ENCODE results near the gene STIM1. TPM values are rescaled to one million over a fixed set of nuclear protein-coding genes. Genes with fewer than 3 reads are reported as not detected.

The STIM1 gene
- total RNA-seq, 1 donor = 57.9 TPM

GRCh38 chr11:3823303-3823702 is 32.2 kb upstream of the STIM1 start:
- Histone ChIP-seq H4K20me1 (ENCODE audit: insufficient read depth, low read length) (peaks cover 11% of the 10 kb centered on the region), H3K27me3 (ENCODE audit: insufficient read depth, low read length) (no peaks in the 10 kb centered on the region), H3K4me1 (ENCODE audit: insufficient read depth, low read length) (peaks cover 7% of the 10 kb centered on the region), H3K4me2 (ENCODE audit: insufficient read depth, low read length) (no peak overlapping the region), H3K79me2 (ENCODE audit: insufficient read depth, low read length) (peaks cover 9% of the 10 kb centered on the region), H3K4me3 (ENCODE audit: insufficient read depth, low read length) (no peak overlapping the region), H3K9me3 (ENCODE audit: low read depth, low read length) (no peaks in the 10 kb centered on the region), H2AFZ (ENCODE audit: low read length) (no peak overlapping the region), H3K27ac (ENCODE audit: low read depth, low read length) (no peak overlapping the region), H3K36me3 (ENCODE audit: insufficient read depth, low read length) (peaks cover 26% of the 10 kb centered on the region)
- TF ChIP-seq, protein P1, sequence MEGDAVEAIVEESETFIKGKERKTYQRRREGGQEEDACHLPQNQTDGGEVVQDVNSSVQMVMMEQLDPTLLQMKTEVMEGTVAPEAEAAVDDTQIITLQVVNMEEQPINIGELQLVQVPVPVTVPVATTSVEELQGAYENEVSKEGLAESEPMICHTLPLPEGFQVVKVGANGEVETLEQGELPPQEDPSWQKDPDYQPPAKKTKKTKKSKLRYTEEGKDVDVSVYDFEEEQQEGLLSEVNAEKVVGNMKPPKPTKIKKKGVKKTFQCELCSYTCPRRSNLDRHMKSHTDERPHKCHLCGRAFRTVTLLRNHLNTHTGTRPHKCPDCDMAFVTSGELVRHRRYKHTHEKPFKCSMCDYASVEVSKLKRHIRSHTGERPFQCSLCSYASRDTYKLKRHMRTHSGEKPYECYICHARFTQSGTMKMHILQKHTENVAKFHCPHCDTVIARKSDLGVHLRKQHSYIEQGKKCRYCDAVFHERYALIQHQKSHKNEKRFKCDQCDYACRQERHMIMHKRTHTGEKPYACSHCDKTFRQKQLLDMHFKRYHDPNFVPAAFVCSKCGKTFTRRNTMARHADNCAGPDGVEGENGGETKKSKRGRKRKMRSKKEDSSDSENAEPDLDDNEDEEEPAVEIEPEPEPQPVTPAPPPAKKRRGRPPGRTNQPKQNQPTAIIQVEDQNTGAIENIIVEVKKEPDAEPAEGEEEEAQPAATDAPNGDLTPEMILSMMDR (IDR thresholded peaks at IDR 0.05; ENCODE audit: extremely low read depth, low read depth, low read length) = no peak
- DNase-seq (ENCODE audit: insufficient read length, low spot score, missing footprints) = peak; percentile 94

GRCh38 chr11:3823762-3824506 is 31.5 kb upstream of the STIM1 start:
- DNase-seq (ENCODE audit: insufficient read length, low spot score, missing footprints) = peak; percentile 66
- TF ChIP-seq, protein P1 (IDR thresholded peaks at IDR 0.05; ENCODE audit: extremely low read depth, low read depth, low read length) = no peak
- no peak overlapping the region for H2AFZ ChIP-seq (ENCODE audit: low read length)
- no peak overlapping the region for H3K4me2 ChIP-seq (ENCODE audit: insufficient read depth, low read length)
- no peaks in the 10 kb centered on the region for H3K27me3 ChIP-seq (ENCODE audit: insufficient read depth, low read length)
- peaks cover 12% of the 10 kb centered on the region for H4K20me1 ChIP-seq (ENCODE audit: insufficient read depth, low read length)
- H3K79me2 ChIP-seq (ENCODE audit: insufficient read depth, low read length) = peaks cover 13% of the 10 kb centered on the region
- H3K27ac ChIP-seq (ENCODE audit: low read depth, low read length) = no peak overlapping the region
- H3K36me3 ChIP-seq (ENCODE audit: insufficient read depth, low read length) = peaks cover 26% of the 10 kb centered on the region
- H3K4me3 ChIP-seq (ENCODE audit: insufficient read depth, low read length) = no peak overlapping the region
- H3K4me1 ChIP-seq (ENCODE audit: insufficient read depth, low read length) = peaks cover 7% of the 10 kb centered on the region
- no peaks in the 10 kb centered on the region for H3K9me3 ChIP-seq (ENCODE audit: low read depth, low read length)

DNA sequence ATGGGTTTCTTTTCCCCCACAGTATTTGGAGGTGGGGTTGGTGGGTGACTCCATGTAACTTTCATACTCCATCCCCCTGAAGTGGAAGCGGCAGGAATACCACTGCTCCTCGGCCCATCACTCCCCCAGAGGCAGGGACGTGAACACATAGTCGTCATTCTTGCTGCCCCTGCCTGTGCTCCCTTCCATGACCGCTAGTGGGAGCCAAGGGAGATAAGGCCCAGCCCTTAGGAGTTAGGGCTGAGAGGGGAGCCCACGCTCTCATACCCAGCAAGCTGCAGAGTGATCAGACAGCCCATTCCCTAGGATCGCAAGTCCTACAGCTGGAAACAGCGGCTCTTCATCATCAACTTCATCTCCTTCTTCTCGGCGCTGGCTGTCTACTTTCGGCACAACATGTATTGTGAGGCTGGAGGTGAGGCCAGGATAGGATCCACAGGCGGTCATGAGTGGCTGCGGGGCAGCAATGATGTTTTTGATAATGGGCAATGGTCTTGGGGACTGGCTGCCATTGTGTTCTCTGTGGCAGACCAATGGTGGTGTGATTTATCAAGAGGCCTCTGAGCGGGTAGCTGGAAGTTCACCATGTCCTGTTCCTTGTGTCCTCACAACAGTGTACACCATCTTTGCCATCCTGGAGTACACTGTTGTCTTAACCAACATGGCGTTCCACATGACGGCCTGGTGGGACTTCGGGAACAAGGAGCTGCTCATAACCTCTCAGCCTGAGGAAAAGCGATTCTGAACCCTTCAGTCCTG is 30.6 kb upstream of the STIM1 start:
- DNase-seq (ENCODE audit: insufficient read length, low spot score, missing footprints) = peak; percentile 78
- H3K27me3 ChIP-seq (ENCODE audit: insufficient read depth, low read length) = no peaks in the 10 kb centered on the region
- H3K9me3 ChIP-seq (ENCODE audit: low read depth, low read length) = no peaks in the 10 kb centered on the region
- TF ChIP-seq, protein P1 (IDR thresholded peaks at IDR 0.05; ENCODE audit: extremely low read depth, low read depth, low read length) = peak; percentile 56
- no peak overlapping the region for H3K27ac ChIP-seq (ENCODE audit: low read depth, low read length)
- H3K4me3 ChIP-seq (ENCODE audit: insufficient read depth, low read length) = no peak overlapping the region
- H2AFZ ChIP-seq (ENCODE audit: low read length) = no peak overlapping the region
- H4K20me1 ChIP-seq (ENCODE audit: insufficient read depth, low read length) = peaks cover 14% of the 10 kb centered on the region
- peaks cover 7% of the 10 kb centered on the region for H3K4me1 ChIP-seq (ENCODE audit: insufficient read depth, low read length)
- peaks cover 21% of the 10 kb centered on the region for H3K79me2 ChIP-seq (ENCODE audit: insufficient read depth, low read length)
- no peak overlapping the region for H3K4me2 ChIP-seq (ENCODE audit: insufficient read depth, low read length)
- H3K36me3 ChIP-seq (ENCODE audit: insufficient read depth, low read length) = peaks cover 28% of the 10 kb centered on the region

All from osteoblast (primary cell).